ENCODE data around the gene SPTB.

- TF ChIP-seq POLR2A (IDR thresholded peaks at IDR 0.05) = no peak
- TF ChIP-seq, protein P1, sequence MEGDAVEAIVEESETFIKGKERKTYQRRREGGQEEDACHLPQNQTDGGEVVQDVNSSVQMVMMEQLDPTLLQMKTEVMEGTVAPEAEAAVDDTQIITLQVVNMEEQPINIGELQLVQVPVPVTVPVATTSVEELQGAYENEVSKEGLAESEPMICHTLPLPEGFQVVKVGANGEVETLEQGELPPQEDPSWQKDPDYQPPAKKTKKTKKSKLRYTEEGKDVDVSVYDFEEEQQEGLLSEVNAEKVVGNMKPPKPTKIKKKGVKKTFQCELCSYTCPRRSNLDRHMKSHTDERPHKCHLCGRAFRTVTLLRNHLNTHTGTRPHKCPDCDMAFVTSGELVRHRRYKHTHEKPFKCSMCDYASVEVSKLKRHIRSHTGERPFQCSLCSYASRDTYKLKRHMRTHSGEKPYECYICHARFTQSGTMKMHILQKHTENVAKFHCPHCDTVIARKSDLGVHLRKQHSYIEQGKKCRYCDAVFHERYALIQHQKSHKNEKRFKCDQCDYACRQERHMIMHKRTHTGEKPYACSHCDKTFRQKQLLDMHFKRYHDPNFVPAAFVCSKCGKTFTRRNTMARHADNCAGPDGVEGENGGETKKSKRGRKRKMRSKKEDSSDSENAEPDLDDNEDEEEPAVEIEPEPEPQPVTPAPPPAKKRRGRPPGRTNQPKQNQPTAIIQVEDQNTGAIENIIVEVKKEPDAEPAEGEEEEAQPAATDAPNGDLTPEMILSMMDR (IDR thresholded peaks at IDR 0.05 in 8 of 11, conservative IDR thresholded peaks at IDR 0.05 in 3 of 11) = no peak
These were observed 132.4 kb downstream of the SPTB start for GRCh38 chr14:64747327-64747726.
